ENCODE data around the gene ZNF236.

The ZNF236 gene

GRCh38 chr18:76821875-76822505 lies 367 bp upstream of the ZNF236 start:
- DNase-seq = peak; percentile 55

- no peak for DNase-seq
Observed at GRCh38 chr18:76823161-76823538, 793 bp downstream of the ZNF236 start.

- DNase-seq = peak; percentile 28
Observed at GRCh38 chr18:76823587-76824011, 1.2 kb downstream of the ZNF236 start.

- DNase-seq = no peak
Observed at GRCh38 chr18:76824145-76824676, 1.9 kb downstream of the ZNF236 start.

- no peak for DNase-seq
Observed at GRCh38 chr18:76824754-76825153, 2.4 kb downstream of the ZNF236 start.

GRCh38 chr18:76827205-76828200 lies 5.1 kb downstream of the ZNF236 start:
- peak; percentile 50 for DNase-seq

GRCh38 chr18:76834379-76834778 lies 12.0 kb downstream of the ZNF236 start:
- no peak for DNase-seq

GRCh38 chr18:76835380-76835779 lies 13.0 kb downstream of the ZNF236 start:
- DNase-seq = no peak

- DNase-seq = no peak
Observed at GRCh38 chr18:76837071-76837470, 14.7 kb downstream of the ZNF236 start.

GRCh38 chr18:76838182-76838581 lies 15.8 kb downstream of the ZNF236 start:
- DNase-seq = no peak

- DNase-seq = no peak
Observed at GRCh38 chr18:76839086-76839794, 16.9 kb downstream of the ZNF236 start.

GRCh38 chr18:76842837-76843530 lies 20.6 kb downstream of the ZNF236 start:
- DNase-seq = no peak

GRCh38 chr18:76844144-76844543 lies 21.8 kb downstream of the ZNF236 start:
- no peak for DNase-seq

- no peak for DNase-seq
Observed at GRCh38 chr18:76844742-76845477, 22.6 kb downstream of the ZNF236 start.

GRCh38 chr18:76846217-76846616 lies 23.9 kb downstream of the ZNF236 start:
- DNase-seq = no peak

- DNase-seq = no peak
Observed at GRCh38 chr18:76847916-76848315, 25.6 kb downstream of the ZNF236 start.

GRCh38 chr18:76850112-76850511 lies 27.8 kb downstream of the ZNF236 start:
- no peak for DNase-seq

- no peak for DNase-seq
Observed at GRCh38 chr18:76855594-76855993, 33.2 kb downstream of the ZNF236 start.

GRCh38 chr18:76857476-76857875 lies 35.1 kb downstream of the ZNF236 start:
- DNase-seq = no peak

GRCh38 chr18:76859474-76860339 lies 37.4 kb downstream of the ZNF236 start:
- no peak for DNase-seq
